Mesenchymal stem cell (in vitro differentiated cells and primary cell): ENCODE data around the gene ZNF652.
A peak's percentile ranks its signal among the peaks of the same experiment; 100 is the strongest.

ENCODE experiments used
- DNase-seq: peaks from one replicate; pipeline ENCODE4 v3.0.0-alpha.2; 2013
- H2AFZ ChIP-seq: one replicate; pipeline ENCODE4 v1.6.1; 2013; ENCODE audit warnings: low read depth, mild to moderate bottlenecking, control low read depth, inconsistent platforms, low read length, moderate library complexity
- H2AK5ac ChIP-seq: 2 replicates; pipeline ENCODE4 v1.6.1; 2013; ENCODE audit warnings: low read length, moderate library complexity, mild to moderate bottlenecking, inconsistent platforms; ENCODE audit not compliant: severe bottlenecking
- H2BK120ac ChIP-seq: one replicate; pipeline ENCODE4 v1.6.1; 2013; ENCODE audit warnings: low read depth, mild to moderate bottlenecking, inconsistent platforms, low read length, moderate library complexity
- H2BK12ac ChIP-seq, 2 experiments: one replicate each; pipeline ENCODE4 v1.6.1; 2013; ENCODE audit warnings: inconsistent platforms in 2 of 2, low read length in 2 of 2, mild to moderate bottlenecking in 2 of 2, moderate library complexity in 2 of 2, control low read depth in 1 of 2
- H2BK15ac ChIP-seq: one replicate; pipeline ENCODE4 v1.6.1; 2013; ENCODE audit warnings: mild to moderate bottlenecking, low read depth, inconsistent platforms; ENCODE audit not compliant: poor library complexity, severe bottlenecking
- H2BK5ac ChIP-seq: 2 replicates; pipeline ENCODE4 v1.6.1; 2013; ENCODE audit warnings: low read depth, mild to moderate bottlenecking, low read length, control low read depth, inconsistent platforms; ENCODE audit not compliant: poor library complexity, severe bottlenecking
- H3K14ac ChIP-seq, 2 experiments: one replicate each; pipeline ENCODE4 v1.6.1; 2013; ENCODE audit warnings: inconsistent platforms in 2 of 2, low read length in 2 of 2, control low read depth in 1 of 2, mild to moderate bottlenecking in 1 of 2, moderate library complexity in 1 of 2
- H3K18ac ChIP-seq, 2 experiments: one replicate each; pipeline ENCODE4 v1.6.1; 2013; ENCODE audit warnings: inconsistent platforms in 2 of 2, low read length in 2 of 2, control low read depth in 1 of 2, low read depth in 1 of 2, mild to moderate bottlenecking in 1 of 2
- H3K23ac ChIP-seq, 2 experiments: one replicate each; pipeline ENCODE4 v1.6.1; 2013; ENCODE audit warnings: inconsistent platforms in 2 of 2, low read length in 2 of 2, mild to moderate bottlenecking in 2 of 2, moderate library complexity in 2 of 2, control low read depth in 1 of 2
- H3K27ac ChIP-seq: 2 replicates; pipeline ENCODE4 v1.5.1; 2013; ENCODE audit warnings: mild to moderate bottlenecking, moderate library complexity, low read length, control low read depth, inconsistent platforms; ENCODE audit not compliant: poor library complexity, severe bottlenecking
- H3K27me3 ChIP-seq, 2 experiments: 2 replicates each; pipeline versions ENCODE4 v1.6.1 to v1.7.0; 2013; ENCODE audit warnings: low read length in 2 of 2, mild to moderate bottlenecking in 2 of 2, moderate library complexity in 2 of 2, control low read depth in 1 of 2, inconsistent platforms in 1 of 2; ENCODE audit not compliant: control insufficient read depth in 1 of 2, insufficient read depth in 1 of 2
- H3K36me3 ChIP-seq, 2 experiments: 2 replicates each; pipeline versions ENCODE4 v1.6.1 to v1.7.0; 2013; ENCODE audit warnings: low read length in 2 of 2, control low read depth in 1 of 2, inconsistent platforms in 1 of 2, low read depth in 1 of 2, mild to moderate bottlenecking in 1 of 2; ENCODE audit not compliant: insufficient read depth in 2 of 2, control insufficient read depth in 1 of 2
- H3K4ac ChIP-seq, 2 experiments: one replicate each; pipeline ENCODE4 v1.6.1; 2013; ENCODE audit warnings: inconsistent platforms in 2 of 2, low read length in 2 of 2, mild to moderate bottlenecking in 2 of 2, moderate library complexity in 2 of 2, control low read depth in 1 of 2, low read depth in 1 of 2
- H3K4me1 ChIP-seq: 2 replicates; pipeline ENCODE4 v1.6.1; 2013; ENCODE audit warnings: low read depth, low read length, control low read depth; ENCODE audit not compliant: control insufficient read depth, insufficient read depth
- H3K4me2 ChIP-seq: 2 replicates; pipeline ENCODE4 v1.6.1; 2013; ENCODE audit warnings: low read length, mild to moderate bottlenecking, inconsistent platforms; ENCODE audit not compliant: poor library complexity, severe bottlenecking
- H3K4me3 ChIP-seq, 2 experiments: 2 replicates each; pipeline versions ENCODE4 v1.5.1 to v1.7.0; 2013; ENCODE audit warnings: low read length in 2 of 2, mild to moderate bottlenecking in 2 of 2, control low read depth in 1 of 2, low read depth in 1 of 2; ENCODE audit not compliant: insufficient read depth in 1 of 2
- H3K79me1 ChIP-seq: replicated peaks from 2 replicates; pipeline ENCODE4 v1.6.1; 2013; ENCODE audit warnings: mild to moderate bottlenecking, control low read depth, low read length, inconsistent platforms; ENCODE audit not compliant: poor library complexity, severe bottlenecking
- H3K9ac ChIP-seq: 2 replicates; pipeline ENCODE4 v1.7.0; 2013; ENCODE audit warnings: mild to moderate bottlenecking, low read length, moderate library complexity
- H3K9me3 ChIP-seq: 2 replicates; pipeline ENCODE4 v1.7.0; 2013; ENCODE audit warnings: mild to moderate bottlenecking, low read length; ENCODE audit not compliant: control insufficient read depth
- H4K8ac ChIP-seq: one replicate; pipeline ENCODE4 v1.6.1; 2013; ENCODE audit warnings: inconsistent platforms, mild to moderate bottlenecking, low read length, moderate library complexity
- H4K91ac ChIP-seq: one replicate; pipeline ENCODE4 v1.6.1; 2013; ENCODE audit warnings: mild to moderate bottlenecking, low read length, inconsistent platforms
- WGBS: methylation state at CpG from one replicate; pipeline ENCODE4 v1.1.7; 2013; ENCODE audit warnings: mixed read lengths; 5-methylcytosine and 5-hydroxymethylcytosine counted together

Gene ZNF652

DNA sequence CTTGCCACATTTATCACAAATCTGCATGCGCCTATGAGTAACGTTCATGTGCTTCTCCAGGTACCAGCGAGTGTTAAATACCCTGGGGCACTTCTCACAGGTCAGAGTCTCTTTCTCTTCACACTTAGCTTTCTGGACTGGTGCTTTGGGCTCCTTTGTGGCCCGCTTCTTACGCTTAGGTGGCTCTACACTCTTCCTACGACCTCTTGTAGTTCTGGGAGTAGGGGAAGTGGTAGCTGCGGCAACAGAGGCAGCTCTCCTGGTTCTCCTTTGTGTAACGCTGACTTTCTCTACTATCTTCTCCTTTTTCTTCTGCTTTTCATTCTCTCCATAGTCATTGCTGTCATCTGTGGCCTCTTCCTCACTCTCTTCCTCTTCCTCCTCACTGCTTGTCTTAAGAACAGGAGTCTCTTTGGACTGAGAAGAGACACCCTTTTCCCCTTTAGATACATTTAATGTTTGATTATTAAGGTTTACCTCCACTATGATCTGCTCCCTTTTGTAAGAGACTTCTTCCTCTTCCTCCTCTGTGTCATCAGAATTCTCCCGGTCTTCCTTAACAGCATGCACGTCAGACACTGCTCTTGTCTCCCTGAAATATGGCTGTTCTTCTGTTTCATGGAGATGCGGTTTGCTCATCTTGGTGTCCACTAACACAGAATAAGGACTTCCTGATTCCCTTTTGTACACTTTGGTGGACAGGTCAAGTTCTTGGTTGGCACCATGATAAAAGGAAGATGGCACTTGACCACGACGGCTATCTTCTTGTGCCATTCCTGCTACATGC, 45.0 kb downstream of the ZNF652 start:
- H3K79me1 ChIP-seq = peaks cover 19% of the 10 kb centered on the region
- H3K27me3 ChIP-seq = no peaks in the 10 kb centered on the region
- no peak overlapping the region for H3K9ac ChIP-seq
- no peak overlapping the region for H3K18ac ChIP-seq
- H3K4ac ChIP-seq = no peak overlapping the region
- no peak overlapping the region for H2BK12ac ChIP-seq
- H3K9me3 ChIP-seq = no peaks in the 10 kb centered on the region
- no peaks in the 10 kb centered on the region for H3K4me1 ChIP-seq
- no peak overlapping the region for H2BK120ac ChIP-seq
- 92% methylated on average over 13 of the region's 13 CpGs for WGBS
- H3K23ac ChIP-seq = no peak overlapping the region
- no peak overlapping the region for H2BK15ac ChIP-seq
- H2AK5ac ChIP-seq = no peak overlapping the region
- no peak for DNase-seq
- peaks cover 8 to 10% of the 10 kb centered on the region in 2 experiments for H3K36me3 ChIP-seq
- H3K27ac ChIP-seq = no peak overlapping the region
- H3K4me3 ChIP-seq = no peak overlapping the region
- no peak overlapping the region for H4K91ac ChIP-seq
- no peak overlapping the region for H4K8ac ChIP-seq
- no peak overlapping the region for H2AFZ ChIP-seq
- H3K4me2 ChIP-seq = no peak overlapping the region
- H3K14ac ChIP-seq = no peak overlapping the region
- H2BK5ac ChIP-seq = no peak overlapping the region

DNA sequence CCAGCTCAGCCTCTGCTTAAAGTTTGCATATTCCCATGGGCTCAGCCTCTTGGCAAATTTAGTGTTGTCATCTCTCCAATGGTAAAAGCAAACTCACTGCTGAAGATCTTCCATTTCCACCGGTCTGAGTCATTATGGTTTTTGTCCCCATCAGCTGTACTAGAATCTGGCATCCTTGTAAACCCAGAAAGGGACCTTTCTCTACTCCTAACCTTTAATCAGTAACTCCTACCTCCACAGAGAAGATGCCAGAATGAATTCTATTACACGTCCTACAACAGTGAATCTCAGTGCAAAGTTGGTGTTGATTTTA, 45.8 kb downstream of the ZNF652 start:
- Histone ChIP-seq H4K91ac (no peak overlapping the region), H2BK120ac (no peak overlapping the region), H3K79me1 (peaks cover 21% of the 10 kb centered on the region), H2BK5ac (no peak overlapping the region), H3K14ac (no peak overlapping the region), H4K8ac (no peak overlapping the region), H2AK5ac (no peak overlapping the region), H3K4me1 (no peaks in the 10 kb centered on the region), H3K27ac (no peak overlapping the region), H3K9ac (peak overlapping the region; percentile 60), H2BK12ac (no peak overlapping the region), H3K9me3 (no peaks in the 10 kb centered on the region), H2BK15ac (no peak overlapping the region), H3K18ac (no peak overlapping the region), H3K4me3 (peak overlapping the region in 1 of 2 experiments; percentile 57), H3K4ac (no peak overlapping the region), H3K36me3 (peaks cover 11 to 17% of the 10 kb centered on the region in 2 experiments), H3K27me3 (no peaks in the 10 kb centered on the region), H2AFZ (no peak overlapping the region), H3K4me2 (no peak overlapping the region), H3K23ac (no peak overlapping the region)
- peak; percentile 9 for DNase-seq
- WGBS = 89% methylated on average over 2 of the region's 2 CpGs

DNA sequence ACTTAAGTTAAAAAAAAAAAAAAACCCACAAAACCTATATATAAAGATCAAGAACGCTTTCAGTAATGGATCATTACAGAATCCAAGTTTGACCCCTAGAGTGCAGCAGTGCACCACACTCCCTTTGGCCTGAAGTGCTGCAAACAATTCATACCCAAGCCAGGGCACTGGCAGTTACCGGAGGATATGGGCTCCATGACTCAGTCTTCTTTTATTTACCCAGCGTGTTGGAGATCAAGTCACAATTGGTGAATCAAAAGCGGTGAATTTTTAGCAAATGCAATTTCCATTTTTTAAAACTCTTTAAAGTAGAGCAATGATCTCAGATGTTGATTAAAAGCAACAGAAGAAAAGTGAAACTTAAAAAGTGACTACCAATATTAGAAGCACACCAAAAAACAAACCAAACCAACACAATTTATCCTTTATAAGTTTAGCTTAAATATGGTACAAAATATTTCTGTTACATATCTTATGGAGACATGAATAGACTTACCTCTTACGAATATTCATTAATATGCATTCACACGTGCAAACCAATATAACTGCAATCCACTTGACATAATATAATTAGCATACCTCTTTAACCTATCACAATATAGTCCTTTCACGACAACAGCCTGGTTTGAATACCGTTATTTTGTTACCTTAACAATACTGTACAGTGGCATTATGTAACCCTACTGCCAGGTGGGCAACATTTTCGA, 46.3 kb downstream of the ZNF652 start:
- no peak overlapping the region for H2BK12ac ChIP-seq
- peak; percentile 85 for DNase-seq
- no peaks in the 10 kb centered on the region for H3K27me3 ChIP-seq
- H2AFZ ChIP-seq = no peak overlapping the region
- no peak overlapping the region for H2AK5ac ChIP-seq
- no peaks in the 10 kb centered on the region for H3K9me3 ChIP-seq
- no peaks in the 10 kb centered on the region for H3K4me1 ChIP-seq
- peak overlapping the region in 1 of 2 experiments; percentile 57 for H3K4me3 ChIP-seq
- peak overlapping the region; percentile 60 for H3K9ac ChIP-seq
- no peak overlapping the region for H3K18ac ChIP-seq
- peaks cover 12 to 23% of the 10 kb centered on the region in 2 experiments for H3K36me3 ChIP-seq
- no peak overlapping the region for H3K23ac ChIP-seq
- no peak overlapping the region for H2BK120ac ChIP-seq
- H2BK5ac ChIP-seq = no peak overlapping the region
- H3K14ac ChIP-seq = no peak overlapping the region
- no peak overlapping the region for H4K91ac ChIP-seq
- no peak overlapping the region for H4K8ac ChIP-seq
- H3K4me2 ChIP-seq = no peak overlapping the region
- 56% methylated on average over 8 of the region's 9 CpGs for WGBS
- no peak overlapping the region for H3K27ac ChIP-seq
- H3K4ac ChIP-seq = no peak overlapping the region
- H2BK15ac ChIP-seq = no peak overlapping the region
- H3K79me1 ChIP-seq = peaks cover 18% of the 10 kb centered on the region

DNA sequence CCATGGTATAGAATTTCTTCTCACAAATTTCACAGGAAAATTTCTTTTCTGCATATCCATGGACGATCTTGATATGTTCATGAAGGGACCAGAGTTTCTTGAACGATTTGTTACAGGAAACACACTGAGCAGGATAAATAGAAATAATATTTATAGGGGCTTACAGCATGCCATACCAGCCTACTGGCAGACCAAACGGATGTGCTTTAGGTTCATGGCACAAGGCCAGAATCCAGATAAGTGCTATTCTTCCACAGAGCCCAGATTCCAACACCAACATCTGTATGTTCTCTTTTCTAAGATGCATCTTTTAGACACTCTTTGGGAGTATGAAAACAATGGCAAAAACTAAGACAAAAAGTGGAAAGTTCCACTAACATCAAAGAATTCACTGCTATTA, 49.3 kb downstream of the ZNF652 start:
- no peak overlapping the region for H3K27ac ChIP-seq
- H2AFZ ChIP-seq = no peak overlapping the region
- no peak overlapping the region for H3K18ac ChIP-seq
- no peak overlapping the region for H2AK5ac ChIP-seq
- no peak for DNase-seq
- H3K36me3 ChIP-seq = peaks cover 23 to 37% of the 10 kb centered on the region in 2 experiments
- H3K9me3 ChIP-seq = no peaks in the 10 kb centered on the region
- H2BK5ac ChIP-seq = no peak overlapping the region
- peaks cover 1% of the 10 kb centered on the region for H3K4me1 ChIP-seq
- no peak overlapping the region for H3K23ac ChIP-seq
- H3K4ac ChIP-seq = no peak overlapping the region
- H3K79me1 ChIP-seq = peaks cover 13% of the 10 kb centered on the region
- H2BK120ac ChIP-seq = no peak overlapping the region
- H3K4me3 ChIP-seq = no peak overlapping the region
- H4K8ac ChIP-seq = no peak overlapping the region
- H2BK12ac ChIP-seq = no peak overlapping the region
- H2BK15ac ChIP-seq = no peak overlapping the region
- WGBS = 90% methylated on average over 3 of the region's 3 CpGs
- H4K91ac ChIP-seq = no peak overlapping the region
- no peak overlapping the region for H3K14ac ChIP-seq
- H3K4me2 ChIP-seq = no peak overlapping the region
- H3K27me3 ChIP-seq = no peaks in the 10 kb centered on the region
- H3K9ac ChIP-seq = no peak overlapping the region
